Neutrophil (primary cell): Measurements from ENCODE around the gene ERGIC1.

Source experiments
- H3K27ac ChIP-seq: fragments of 200-600 bp; sonication (generic); 2 replicates; pipeline ENCODE4 v1.5.1; 2016; ENCODE audit warnings: mild to moderate bottlenecking, moderate library complexity
- H3K27me3 ChIP-seq: fragments of 200-600 bp; sonication (generic); 2 replicates; pipeline ENCODE4 v1.6.0; 2016; ENCODE audit warnings: mild to moderate bottlenecking
- H3K36me3 ChIP-seq: fragments of 200-600 bp; sonication (generic); 2 replicates; pipeline ENCODE4 v1.5.1; 2017
- H3K4me1 ChIP-seq, 2 experiments: fragments of 200-600 bp in 1 of 2; sonication (generic) in 1 of 2; 1 replicate in 1 of 2; 2 replicates in 1 of 2; pipeline versions ENCODE4 v1.5.1 to v1.6.1; 2013 to 2016; ENCODE audit warnings: low read depth in 1 of 2, low read length in 1 of 2, mild to moderate bottlenecking in 1 of 2, moderate library complexity in 1 of 2; ENCODE audit not compliant: control insufficient read depth in 1 of 2, insufficient read depth in 1 of 2
- H3K4me3 ChIP-seq, 2 experiments: fragments of 200-600 bp in 1 of 2; sonication (generic) in 1 of 2; 1 replicate in 1 of 2; 2 replicates in 1 of 2; pipeline ENCODE4 v1.5.1; 2013 to 2016; ENCODE audit warnings: low read depth in 1 of 2, low read length in 1 of 2, mild to moderate bottlenecking in 1 of 2, moderate library complexity in 1 of 2
- H3K9me3 ChIP-seq: fragments of 200-600 bp; sonication (generic); 2 replicates; pipeline ENCODE4 v1.5.1; 2016
- TF ChIP-seq, protein P1 (sequence below): fragments of 200-600 bp; sonication (generic); IDR thresholded peaks from 2 replicates; pipeline ENCODE4 v1.5.1; 2016; ENCODE audit warnings: antibody characterized with exemption

ERGIC1 gene

DNA sequence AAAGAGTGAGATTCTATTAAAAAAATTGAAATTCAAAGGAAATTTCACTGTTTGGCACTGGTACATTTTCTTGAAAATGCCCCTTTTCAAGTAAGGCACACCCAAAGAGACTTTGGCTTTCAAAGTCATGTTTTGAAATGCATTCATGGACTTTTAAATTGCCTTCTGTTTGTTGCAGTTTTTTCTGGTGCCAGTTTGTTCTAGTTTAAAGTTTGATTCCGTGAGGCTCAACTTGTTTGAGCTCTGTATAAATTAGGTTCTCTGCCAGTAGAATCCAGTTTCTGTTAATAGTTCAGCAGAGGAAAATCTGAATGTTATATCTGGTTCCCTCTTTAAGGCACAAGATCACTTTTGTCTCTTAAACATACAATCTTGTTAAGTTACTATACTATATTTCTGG lies 165.9 kb downstream of the ERGIC1 start:
- no peaks in the 10 kb centered on the region for H3K9me3 ChIP-seq
- no peaks in the 10 kb centered on the region for H3K27me3 ChIP-seq
- H3K4me3 ChIP-seq, result no peak overlapping the region
- H3K27ac ChIP-seq, result no peak overlapping the region
- peaks cover 40% of the 10 kb centered on the region for H3K36me3 ChIP-seq
- TF ChIP-seq, protein P1, sequence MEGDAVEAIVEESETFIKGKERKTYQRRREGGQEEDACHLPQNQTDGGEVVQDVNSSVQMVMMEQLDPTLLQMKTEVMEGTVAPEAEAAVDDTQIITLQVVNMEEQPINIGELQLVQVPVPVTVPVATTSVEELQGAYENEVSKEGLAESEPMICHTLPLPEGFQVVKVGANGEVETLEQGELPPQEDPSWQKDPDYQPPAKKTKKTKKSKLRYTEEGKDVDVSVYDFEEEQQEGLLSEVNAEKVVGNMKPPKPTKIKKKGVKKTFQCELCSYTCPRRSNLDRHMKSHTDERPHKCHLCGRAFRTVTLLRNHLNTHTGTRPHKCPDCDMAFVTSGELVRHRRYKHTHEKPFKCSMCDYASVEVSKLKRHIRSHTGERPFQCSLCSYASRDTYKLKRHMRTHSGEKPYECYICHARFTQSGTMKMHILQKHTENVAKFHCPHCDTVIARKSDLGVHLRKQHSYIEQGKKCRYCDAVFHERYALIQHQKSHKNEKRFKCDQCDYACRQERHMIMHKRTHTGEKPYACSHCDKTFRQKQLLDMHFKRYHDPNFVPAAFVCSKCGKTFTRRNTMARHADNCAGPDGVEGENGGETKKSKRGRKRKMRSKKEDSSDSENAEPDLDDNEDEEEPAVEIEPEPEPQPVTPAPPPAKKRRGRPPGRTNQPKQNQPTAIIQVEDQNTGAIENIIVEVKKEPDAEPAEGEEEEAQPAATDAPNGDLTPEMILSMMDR, result no peak
- H3K4me1 ChIP-seq, result peaks cover 0 to 9% of the 10 kb centered on the region in 2 experiments

- H3K9me3 ChIP-seq, result no peaks in the 10 kb centered on the region
- H3K27ac ChIP-seq, result no peak overlapping the region
- H3K36me3 ChIP-seq, result peaks cover 26% of the 10 kb centered on the region
- no peak overlapping the region for H3K4me3 ChIP-seq
- TF ChIP-seq, protein P1, result no peak
- H3K27me3 ChIP-seq, result no peaks in the 10 kb centered on the region
- peaks cover 0 to 9% of the 10 kb centered on the region in 2 experiments for H3K4me1 ChIP-seq
Observed at GRCh38 chr5:173001229-173001841, 167.3 kb downstream of the ERGIC1 start.
